ENCODE measurements around the gene PUDP. TPM values are rescaled to one million over a fixed set of nuclear protein-coding genes. Genes with fewer than 3 reads are reported as not detected.
"Not testable (repeated sequence)": the region's sequence is repeated elsewhere in the genome, so short reads cannot be mapped to it uniquely, and the experiment has no call there.

Gene PUDP
- polyA plus RNA-seq, 3 donors from 2014 or later: 5.4 to 17.4 (median 13.0) TPM

DNA sequence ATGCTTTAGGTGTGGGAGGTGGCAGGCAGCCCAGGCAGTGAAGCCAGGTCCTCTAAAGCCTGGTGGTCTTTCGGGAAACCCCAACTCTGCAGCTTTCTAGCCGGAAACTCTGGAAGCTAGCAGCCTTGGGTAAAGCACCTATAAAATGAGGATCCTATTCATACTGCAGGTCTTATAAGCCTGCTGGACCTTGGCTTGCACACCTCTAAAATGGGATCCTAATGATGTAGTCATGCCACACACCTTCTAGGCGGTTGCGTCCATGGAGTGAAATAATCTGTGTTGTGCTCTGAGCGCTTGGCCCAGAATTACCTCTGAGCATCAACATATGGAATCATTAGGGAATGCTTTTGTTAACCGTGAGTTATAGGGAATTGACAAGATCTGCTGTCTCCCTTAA lies 36.4 kb downstream of the PUDP start:
- Mint-ChIP-seq H3K36me3 (peaks cover 0 to 8% (median 0%) of the 10 kb centered on the region in 3 donors), H3K27me3 (ENCODE audit: low read depth in 3 of 3) (no peaks in the 10 kb centered on the region), H3K27ac (no peak overlapping the region), H3K4me1 (peaks cover 32 to 56% of the 10 kb centered on the region in 2 donors), H3K9me3 (no peaks in the 10 kb centered on the region), H3K4me3 (no peak overlapping the region)
- no peak for DNase-seq

- Mint-ChIP-seq H3K4me1 (peaks cover 32 to 54% of the 10 kb centered on the region in 2 donors), H3K27ac (peak overlapping the region in 5 of 6 donors; percentile 37 to 79 (median 51)), H3K9me3 (no peaks in the 10 kb centered on the region), H3K4me3 (peak overlapping the region in 4 of 5 donors; percentile 14 to 53 (median 46)), H3K36me3 (peaks cover 0 to 8% (median 0%) of the 10 kb centered on the region in 3 donors), H3K27me3 (ENCODE audit: low read depth in 3 of 3) (no peaks in the 10 kb centered on the region)
- DNase-seq: no peak
Observed at GRCh38 chrX:7110821-7111276, 37.1 kb downstream of the PUDP start.

DNA sequence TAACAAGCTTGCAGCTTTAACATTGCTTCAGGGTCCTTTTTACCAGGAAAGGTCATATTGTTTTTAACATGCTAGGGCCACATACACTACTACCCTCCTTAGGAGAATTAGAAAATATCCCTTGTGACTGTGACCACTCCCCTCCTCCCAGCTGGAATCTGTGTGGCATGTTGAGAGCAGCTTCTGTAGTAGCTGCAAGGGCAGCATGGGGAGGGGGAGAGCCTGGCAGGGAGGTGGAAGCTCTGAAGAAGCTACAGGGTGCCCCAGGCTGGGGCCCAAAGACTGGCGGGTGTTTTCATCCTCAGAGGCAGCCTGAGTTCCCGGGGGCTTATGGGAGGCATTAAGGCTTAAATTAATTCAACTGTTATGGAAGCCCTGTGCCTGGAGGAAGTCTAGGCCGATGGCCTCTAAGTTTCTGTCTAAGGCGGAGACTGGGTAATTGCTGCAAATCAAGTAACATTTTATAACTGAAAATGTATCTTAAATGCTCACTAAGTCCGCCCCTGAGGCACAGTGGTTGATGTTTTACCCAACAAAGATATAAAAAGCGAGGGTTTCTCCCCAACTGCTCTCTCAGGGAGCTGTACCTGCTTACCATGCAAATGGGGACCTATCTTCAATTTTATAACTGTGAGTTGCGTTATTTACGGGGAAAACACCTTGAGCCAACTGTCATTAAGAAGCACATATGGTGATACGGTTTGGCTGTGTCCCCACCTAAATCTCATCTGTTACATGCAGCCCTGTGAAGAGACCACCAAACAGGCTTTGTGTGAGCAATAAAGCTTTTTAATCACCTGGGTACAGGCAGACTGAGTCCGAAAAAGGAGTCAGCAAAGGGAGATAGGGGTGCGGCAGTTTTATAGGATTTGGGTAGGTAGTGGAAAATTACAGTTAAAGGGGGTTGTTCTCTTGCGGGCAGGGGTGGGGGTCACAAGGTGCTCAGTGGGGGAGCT lies 37.8 kb downstream of the PUDP start:
- no peaks in the 10 kb centered on the region for H3K9me3 Mint-ChIP-seq
- DNase-seq: no peak
- no peaks in the 10 kb centered on the region for H3K27me3 Mint-ChIP-seq (ENCODE audit: low read depth in 3 of 3)
- H3K27ac Mint-ChIP-seq: peak overlapping the region in 5 of 6 donors; percentile 26 to 86 (median 51)
- peaks cover 0 to 12% (median 0%) of the 10 kb centered on the region in 3 donors for H3K36me3 Mint-ChIP-seq
- H3K4me1 Mint-ChIP-seq: peaks cover 31 to 50% of the 10 kb centered on the region in 2 donors
- peak overlapping the region in 4 of 5 donors; percentile 14 to 53 (median 42) for H3K4me3 Mint-ChIP-seq

- no peaks in the 10 kb centered on the region for H3K27me3 Mint-ChIP-seq (ENCODE audit: low read depth in 3 of 3)
- no peak for DNase-seq
- H3K27ac Mint-ChIP-seq: peak overlapping the region; percentile 14 to 86 (median 52)
- peaks cover 0 to 9% (median 9%) of the 10 kb centered on the region in 3 donors for H3K36me3 Mint-ChIP-seq
- H3K4me1 Mint-ChIP-seq: peaks cover 28 to 41% of the 10 kb centered on the region in 2 donors
- no peaks in the 10 kb centered on the region for H3K9me3 Mint-ChIP-seq
- H3K4me3 Mint-ChIP-seq: peak overlapping the region; percentile 8 to 58 (median 45)
Observed at GRCh38 chrX:7109049-7109531, 38.9 kb downstream of the PUDP start.

- H3K4me3 Mint-ChIP-seq: no peak overlapping the region
Observed at GRCh38 chrX:7108030-7108429, 39.9 kb downstream of the PUDP start.

GRCh38 chrX:7106649-7107048 lies 41.3 kb downstream of the PUDP start:
- H3K27ac Mint-ChIP-seq: no peak overlapping the region

More at GRCh38 chrX:7108030-7108429, 39.9 kb downstream of the PUDP start:
- no peak overlapping the region for H3K27ac Mint-ChIP-seq
- H3K36me3 Mint-ChIP-seq: peaks cover 7 to 18% (median 16%) of the 10 kb centered on the region in 3 donors
- H3K4me1 Mint-ChIP-seq: peaks cover 28 to 41% of the 10 kb centered on the region in 2 donors
- H3K9me3 Mint-ChIP-seq: no peaks in the 10 kb centered on the region
- no peak for DNase-seq
- no peaks in the 10 kb centered on the region for H3K27me3 Mint-ChIP-seq (ENCODE audit: low read depth in 3 of 3)

DNA sequence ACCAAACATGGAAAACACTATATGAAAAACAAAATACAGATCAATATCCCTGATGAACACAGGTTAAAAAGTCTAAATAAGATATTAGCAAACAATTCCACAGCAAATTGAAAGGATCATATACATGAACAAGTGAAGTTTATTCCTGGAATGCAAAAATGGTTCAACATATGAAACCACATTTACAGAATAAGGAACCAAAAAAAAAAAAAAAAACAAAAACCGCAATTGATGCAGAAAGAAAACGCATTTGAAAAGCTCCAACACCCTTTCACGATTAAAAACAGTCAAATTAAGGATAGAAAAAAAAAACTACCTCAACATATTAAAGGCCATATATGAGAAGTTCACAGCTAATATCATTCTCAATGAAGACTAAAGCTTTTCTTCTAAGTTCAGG lies 45.8 kb downstream of the PUDP start:
- no peak for DNase-seq
- peaks cover 18 to 40% (median 23%) of the 10 kb centered on the region in 3 donors for H3K36me3 Mint-ChIP-seq
- H3K27me3 Mint-ChIP-seq (ENCODE audit: low read depth in 3 of 3): peaks cover 0 to 2% (median 0%) of the 10 kb centered on the region in 3 donors
- no peaks in the 10 kb centered on the region for H3K9me3 Mint-ChIP-seq
- peaks cover 0 to 7% of the 10 kb centered on the region in 2 donors for H3K4me1 Mint-ChIP-seq
- no peak overlapping the region for H3K4me3 Mint-ChIP-seq
- H3K27ac Mint-ChIP-seq: no peak overlapping the region

More at GRCh38 chrX:7106649-7107048, 41.3 kb downstream of the PUDP start:
- Mint-ChIP-seq H3K4me1 (peaks cover 28 to 32% of the 10 kb centered on the region in 2 donors), H3K36me3 (peaks cover 14 to 26% (median 23%) of the 10 kb centered on the region in 3 donors), H3K27me3 (ENCODE audit: low read depth in 3 of 3) (no peaks in the 10 kb centered on the region), H3K9me3 (no peaks in the 10 kb centered on the region), H3K4me3 (no peak overlapping the region)
- DNase-seq: no peak

GRCh38 chrX:7100022-7100421 lies 47.9 kb downstream of the PUDP start:
- H3K27ac Mint-ChIP-seq: no peak overlapping the region
- H3K4me3 Mint-ChIP-seq: no peak overlapping the region
- peaks cover 0 to 2% (median 0%) of the 10 kb centered on the region in 3 donors for H3K27me3 Mint-ChIP-seq (ENCODE audit: low read depth in 3 of 3)
- no peaks in the 10 kb centered on the region for H3K9me3 Mint-ChIP-seq
- no peak for DNase-seq
- H3K36me3 Mint-ChIP-seq: peaks cover 18 to 40% (median 23%) of the 10 kb centered on the region in 3 donors
- peaks cover 0 to 7% of the 10 kb centered on the region in 2 donors for H3K4me1 Mint-ChIP-seq

DNA sequence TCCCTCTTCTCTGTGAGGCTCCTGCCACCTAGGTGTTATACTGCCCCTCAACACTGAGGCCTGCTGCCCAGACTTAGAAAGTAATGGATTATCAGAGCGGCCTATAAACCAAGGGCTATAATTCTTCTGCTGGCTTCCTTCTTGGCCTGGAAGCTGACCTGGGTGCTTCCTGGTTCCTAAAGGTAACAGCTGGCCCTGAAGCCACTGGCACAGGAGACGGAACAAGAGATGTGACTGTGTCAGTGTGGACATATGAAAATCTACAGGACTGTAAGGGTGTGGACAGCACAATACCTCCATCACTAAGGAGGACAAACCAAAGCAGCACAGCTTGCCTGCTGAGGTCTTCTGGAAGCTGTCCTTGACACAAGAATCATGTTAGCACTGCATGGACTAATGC lies 52.3 kb downstream of the PUDP start:
- DNase-seq; H3K9me3 Mint-ChIP-seq; H3K4me3 Mint-ChIP-seq; H3K27ac Mint-ChIP-seq; H3K27me3 Mint-ChIP-seq (ENCODE audit: low read depth in 3 of 3): not testable (repeated sequence)
- peaks cover 16 to 20% of the 10 kb centered on the region in 2 donors for H3K4me1 Mint-ChIP-seq
- H3K36me3 Mint-ChIP-seq: peaks cover 0 to 13% (median 4%) of the 10 kb centered on the region in 3 donors

GRCh38 chrX:7093305-7093704 lies 54.6 kb downstream of the PUDP start:
- Mint-ChIP-seq H3K36me3 (peaks cover 0 to 6% (median 4%) of the 10 kb centered on the region in 3 donors), H3K9me3 (no peaks in the 10 kb centered on the region), H3K4me3 (no peak overlapping the region), H3K27me3 (ENCODE audit: low read depth in 3 of 3) (no peaks in the 10 kb centered on the region), H3K27ac (peak overlapping the region in 2 of 6 donors; percentile 5 to 43), H3K4me1 (peaks cover 37 to 43% of the 10 kb centered on the region in 2 donors)
- no peak for DNase-seq

DNA sequence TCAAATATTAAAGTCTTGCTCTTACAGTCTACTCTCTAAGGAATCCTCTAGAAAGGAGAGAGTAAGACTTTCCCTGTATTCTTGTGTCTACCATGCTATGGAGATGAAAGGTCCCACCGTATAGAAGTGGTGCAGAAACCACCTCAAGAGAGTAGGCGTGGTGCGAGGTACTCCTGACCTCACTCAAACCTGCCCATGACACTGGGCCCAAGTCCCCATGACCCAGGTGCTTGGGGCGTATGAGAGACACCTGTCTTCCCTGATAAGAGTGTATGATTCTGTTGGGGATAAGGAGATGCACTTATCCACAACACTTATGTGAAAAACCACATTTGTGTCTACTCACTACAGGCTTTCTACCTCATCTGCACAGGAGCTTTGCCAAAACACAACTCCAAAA lies 55.4 kb downstream of the PUDP start:
- Mint-ChIP-seq H3K4me1 (peaks cover 42 to 51% of the 10 kb centered on the region in 2 donors), H3K27ac (peak overlapping the region in 1 of 6 donors; percentile 22), H3K9me3 (no peaks in the 10 kb centered on the region), H3K4me3 (no peak overlapping the region), H3K36me3 (peaks cover 0 to 6% (median 4%) of the 10 kb centered on the region in 3 donors), H3K27me3 (ENCODE audit: low read depth in 3 of 3) (no peaks in the 10 kb centered on the region)
- DNase-seq: no peak

DNA sequence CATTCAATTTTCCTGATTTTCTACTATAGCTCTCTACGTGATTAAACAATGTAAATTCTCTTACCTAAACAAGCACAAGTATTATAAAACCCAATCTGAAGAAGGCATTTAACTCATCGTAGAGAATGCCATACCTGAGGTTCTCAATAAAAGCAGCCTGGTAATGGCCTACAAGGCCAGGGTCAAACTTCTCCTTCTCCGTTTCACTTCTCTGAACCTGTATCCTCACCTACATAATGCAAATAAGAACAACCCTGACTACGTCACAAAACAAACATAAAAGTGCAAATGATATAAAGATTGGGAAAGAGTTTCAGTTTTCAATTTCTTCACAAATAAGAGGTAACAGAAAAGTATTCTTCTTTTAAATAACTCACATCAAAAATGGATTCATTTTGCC lies 56.0 kb downstream of the PUDP start:
- peaks cover 0 to 4% (median 0%) of the 10 kb centered on the region in 3 donors for H3K36me3 Mint-ChIP-seq
- H3K27me3 Mint-ChIP-seq (ENCODE audit: low read depth in 3 of 3): no peaks in the 10 kb centered on the region
- no peak for DNase-seq
- H3K9me3 Mint-ChIP-seq: no peaks in the 10 kb centered on the region
- peak overlapping the region in 1 of 6 donors; percentile 4 for H3K27ac Mint-ChIP-seq
- peaks cover 45 to 57% of the 10 kb centered on the region in 2 donors for H3K4me1 Mint-ChIP-seq
- H3K4me3 Mint-ChIP-seq: no peak overlapping the region

GRCh38 chrX:7090641-7091040 lies 57.3 kb downstream of the PUDP start:
- Mint-ChIP-seq H3K27me3 (ENCODE audit: low read depth in 3 of 3) (peaks cover 0 to 2% (median 0%) of the 10 kb centered on the region in 3 donors), H3K36me3 (no peaks in the 10 kb centered on the region), H3K4me1 (peaks cover 57 to 70% of the 10 kb centered on the region in 2 donors), H3K27ac (peak overlapping the region in 5 of 6 donors; percentile 41 to 70 (median 58)), H3K9me3 (no peaks in the 10 kb centered on the region), H3K4me3 (no peak overlapping the region)
- DNase-seq: no peak
